Activated CD8-positive, alpha-beta memory T cell treated with anti-CD3 and anti-CD28 coated beads, Interleukin-2, amount 50 U/mL, for 1 hour (primary cell): ENCODE results near the gene RBCK1.
"Not testable (repeated sequence)": the region's sequence is repeated elsewhere in the genome, so short reads cannot be mapped to it uniquely, and the experiment has no call there.

Experiments
- DNase-seq: peaks from one replicate; pipeline ENCODE4 v3.0.0-alpha.2; 2020; ENCODE audit errors: extremely low read depth

Gene RBCK1

DNA sequence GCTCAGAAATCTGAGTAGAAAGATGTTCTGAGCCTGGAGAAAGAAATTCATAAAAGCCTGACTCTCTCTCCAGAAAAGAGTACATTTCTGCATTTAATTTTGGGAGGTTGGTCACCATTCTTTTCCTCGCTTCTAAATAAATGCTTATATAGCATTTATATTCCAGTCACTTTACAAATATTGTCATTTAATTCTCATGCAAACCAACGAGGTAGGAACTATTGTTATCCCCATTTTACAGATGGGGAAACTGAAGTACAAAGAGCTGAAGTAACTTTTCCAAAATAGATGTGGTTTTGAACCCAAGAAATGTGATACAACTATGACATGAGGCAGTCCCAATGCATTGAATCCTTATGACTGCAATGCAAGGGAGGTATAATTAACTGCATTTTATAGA lies 32.0 kb upstream of the RBCK1 start:
- no peak for DNase-seq

GRCh38 chr20:376750-377149 lies 31.3 kb upstream of the RBCK1 start:
- no peak for DNase-seq

GRCh38 chr20:377578-377977 lies 30.5 kb upstream of the RBCK1 start:
- DNase-seq: not testable (repeated sequence)

DNA sequence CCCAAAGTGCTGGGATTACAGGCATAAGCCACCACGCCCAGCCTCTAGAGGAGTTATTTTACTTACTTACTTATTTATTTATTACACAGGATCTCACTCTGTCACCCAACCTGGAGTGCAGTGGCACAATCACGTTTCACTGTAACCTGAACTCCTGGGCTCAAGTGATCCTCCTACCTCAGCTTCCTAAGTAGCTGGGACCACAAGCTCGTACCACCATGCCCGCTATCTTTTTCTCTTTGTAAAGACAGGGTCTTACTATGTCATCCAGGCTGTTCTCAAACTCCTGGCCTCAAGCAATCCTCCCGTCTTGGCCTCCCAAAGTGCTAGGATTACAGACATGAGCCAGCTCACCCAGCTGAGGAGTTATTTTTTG lies 29.1 kb upstream of the RBCK1 start:
- DNase-seq: no peak

GRCh38 chr20:380763-381580 lies 27.1 kb upstream of the RBCK1 start:
- DNase-seq: no peak

GRCh38 chr20:381581-382290 lies 26.4 kb upstream of the RBCK1 start:
- peak; percentile 27 for DNase-seq

DNA sequence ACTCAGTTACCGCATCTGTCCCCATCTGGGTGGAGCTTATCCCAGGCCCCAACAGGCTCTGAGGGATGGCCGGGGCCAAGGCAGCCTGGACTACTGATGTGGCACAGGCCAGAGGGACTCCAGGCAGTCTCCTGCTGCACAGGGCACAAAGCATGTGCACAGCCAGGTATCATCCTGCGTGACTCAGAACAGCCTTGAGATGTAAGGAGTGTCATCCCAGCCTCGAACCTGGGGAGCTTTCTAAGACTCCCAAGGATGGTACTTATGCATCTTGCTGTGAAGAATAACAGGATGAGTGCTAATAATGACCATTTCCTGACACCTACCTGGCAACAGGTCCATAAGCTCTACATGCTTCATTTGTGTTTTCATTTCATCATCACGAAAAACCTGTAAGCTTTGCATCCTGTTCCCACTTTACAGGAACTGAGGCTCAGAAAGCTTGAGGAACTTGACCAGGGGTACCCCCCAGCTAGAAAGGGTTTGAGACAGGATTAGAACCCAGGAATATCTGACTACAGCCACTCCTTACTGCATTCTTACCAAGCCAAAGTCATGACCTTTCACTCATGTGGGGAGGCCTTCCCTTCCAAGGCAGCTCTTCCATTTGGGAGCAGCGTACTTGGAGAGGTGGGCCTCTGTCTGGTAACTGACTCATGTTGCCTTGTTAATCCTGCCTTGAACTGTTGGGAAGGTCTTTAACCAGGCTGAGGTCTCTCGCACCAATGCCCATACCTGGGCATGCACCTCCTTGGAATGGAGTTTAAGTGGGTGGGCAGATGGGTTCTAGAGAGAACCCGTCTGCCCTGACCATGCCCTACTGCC lies 25.6 kb upstream of the RBCK1 start:
- DNase-seq: no peak

- no peak for DNase-seq
Measured at GRCh38 chr20:383889-384288, 24.2 kb upstream of the RBCK1 start.

DNA sequence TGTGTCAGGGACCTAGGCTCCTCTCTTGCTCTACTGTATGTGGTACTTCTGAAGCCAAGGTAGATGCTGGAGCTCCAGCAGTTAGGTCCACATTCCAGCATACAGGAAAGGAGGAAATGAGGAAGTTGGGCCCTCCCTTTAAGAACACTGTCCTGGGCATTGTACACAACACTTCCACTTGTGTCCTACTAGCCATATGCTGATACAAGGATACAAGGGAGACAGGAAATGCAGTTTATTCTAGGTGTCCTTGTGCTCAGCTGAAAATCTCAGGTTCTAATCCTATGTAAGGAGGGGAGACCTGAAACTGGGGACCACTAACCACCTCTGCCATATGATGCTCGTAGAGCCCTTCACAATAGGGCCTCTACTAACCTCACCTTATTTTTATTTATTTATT lies 23.4 kb upstream of the RBCK1 start:
- DNase-seq: no peak

GRCh38 chr20:385448-385847 lies 22.7 kb upstream of the RBCK1 start:
- DNase-seq: no peak

DNA sequence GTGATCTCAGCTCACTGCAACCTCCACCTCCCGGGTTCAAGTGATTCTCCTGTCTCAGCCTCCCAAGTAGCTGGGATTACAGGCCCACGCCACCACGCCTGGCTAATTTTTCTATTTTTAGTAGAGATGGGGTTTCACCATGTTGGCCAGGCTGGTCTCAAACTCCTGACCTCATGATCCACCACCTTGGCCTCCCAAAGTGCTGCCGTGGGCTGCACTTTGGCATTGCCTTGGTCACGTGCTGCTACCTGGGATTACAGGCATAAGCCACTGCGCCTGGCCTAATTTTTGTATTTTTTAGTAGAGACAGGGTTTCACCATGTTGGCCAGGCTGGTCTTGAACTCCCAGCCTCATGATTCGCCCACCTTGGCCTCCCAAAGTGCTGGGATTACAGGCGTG lies 21.5 kb upstream of the RBCK1 start:
- not testable (repeated sequence) for DNase-seq

DNA sequence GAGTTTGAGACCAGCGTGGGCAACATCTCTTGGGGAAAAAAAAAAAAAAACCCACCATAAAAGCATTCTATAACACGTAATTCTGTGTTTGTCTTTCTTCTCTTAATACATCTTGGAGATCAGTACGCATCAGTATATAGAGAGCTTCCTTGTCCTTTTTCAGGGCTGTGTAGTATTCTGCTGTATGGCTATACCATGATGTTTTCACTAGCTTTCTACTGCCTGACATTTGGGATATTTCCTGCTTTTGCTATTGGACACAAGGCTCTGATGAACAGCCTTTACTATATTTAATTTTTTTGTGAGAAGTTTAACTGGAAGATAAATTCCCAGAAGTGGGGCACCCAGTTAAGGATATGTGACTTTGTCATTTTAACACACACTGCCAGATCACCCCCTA lies 20.6 kb upstream of the RBCK1 start:
- no peak for DNase-seq

GRCh38 chr20:388034-388994 lies 19.8 kb upstream of the RBCK1 start:
- DNase-seq: no peak

DNA sequence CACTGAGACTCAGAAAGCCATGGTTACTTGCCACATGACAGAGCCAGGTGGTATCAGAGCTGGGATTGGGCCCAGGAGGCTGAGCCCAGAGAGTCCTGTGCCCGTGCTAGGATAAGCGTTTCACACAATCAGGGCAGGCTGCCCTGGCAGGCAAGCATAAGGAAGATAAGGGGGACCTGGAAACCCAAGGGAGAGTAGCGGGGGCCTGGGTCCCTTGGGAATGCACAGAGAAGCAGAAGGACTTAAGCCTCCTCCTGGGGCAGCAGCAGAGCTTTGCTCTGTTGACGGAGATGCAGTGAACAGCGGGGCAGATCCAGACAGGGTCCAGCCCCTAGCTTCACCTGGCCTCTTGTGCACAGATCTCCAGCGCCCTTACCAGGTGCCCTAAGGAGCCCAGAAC lies 18.9 kb upstream of the RBCK1 start:
- no peak for DNase-seq

DNA sequence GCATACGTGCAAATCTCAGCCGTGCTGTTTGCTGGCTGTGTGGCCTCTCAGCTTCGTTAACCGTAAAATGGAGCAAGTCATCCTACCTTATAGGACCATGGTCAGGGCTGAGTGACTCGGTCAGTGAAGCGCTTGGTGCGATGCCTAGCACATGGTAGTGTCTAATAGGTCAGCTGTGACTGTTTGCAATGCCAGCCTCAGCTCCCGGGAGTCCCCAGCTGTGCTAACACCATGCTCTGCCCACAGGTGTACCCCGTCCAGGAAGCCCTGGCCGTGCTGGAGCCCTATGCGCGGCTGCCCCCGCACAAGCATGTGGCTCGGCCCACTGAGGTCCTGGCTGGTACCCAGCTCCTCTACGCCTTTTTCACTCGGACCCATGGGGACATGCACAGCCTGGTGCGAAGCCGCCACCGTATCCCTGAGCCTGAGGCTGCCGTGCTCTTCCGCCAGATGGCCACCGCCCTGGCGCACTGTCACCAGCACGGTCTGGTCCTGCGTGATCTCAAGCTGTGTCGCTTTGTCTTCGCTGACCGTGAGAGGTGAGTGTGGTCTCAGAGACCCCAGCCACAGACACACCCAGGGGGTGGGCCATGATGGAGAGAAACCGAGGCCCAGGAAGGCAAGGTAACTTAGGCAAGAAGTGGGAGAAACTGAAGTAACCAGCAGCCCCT lies 16.9 kb upstream of the RBCK1 start:
- no peak for DNase-seq

DNA sequence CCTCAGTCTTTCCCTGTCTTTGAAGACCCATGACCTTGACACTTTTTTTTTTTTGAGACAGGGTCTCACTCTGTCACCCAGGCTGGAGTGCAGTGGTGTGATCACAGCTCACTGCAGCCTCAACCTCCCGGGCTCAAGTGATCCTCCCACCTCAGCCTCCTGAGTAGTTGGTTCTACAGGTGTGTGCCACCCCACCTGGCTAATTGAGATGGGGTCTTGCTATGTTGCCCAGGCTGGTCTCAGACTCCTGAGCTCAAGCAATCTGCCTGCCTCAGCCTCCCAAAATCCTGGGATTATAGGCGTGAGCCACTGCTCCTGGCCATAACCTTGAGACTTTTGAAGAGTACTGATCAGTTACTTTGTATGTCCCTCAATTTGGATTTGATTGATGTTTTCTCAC lies 14.8 kb upstream of the RBCK1 start:
- DNase-seq: not testable (repeated sequence)

- DNase-seq: no peak
Measured at GRCh38 chr20:396252-396618, 11.9 kb upstream of the RBCK1 start.

GRCh38 chr20:396619-397431 lies 11.3 kb upstream of the RBCK1 start:
- no peak for DNase-seq

- DNase-seq: no peak
Measured at GRCh38 chr20:397432-398237, 10.5 kb upstream of the RBCK1 start.
